ENCODE measurements around the gene BRMS1L. TPM values are rescaled to one million over a fixed set of nuclear protein-coding genes. Genes with fewer than 3 reads are reported as not detected.
A peak's percentile ranks its signal among the peaks of the same experiment; 100 is the strongest.

The BRMS1L gene
- total and polyA plus RNA-seq, 9 of the 15 experiments (the other 6 are each of a cell fraction or from before 2014, with no cell fraction given): 1.2 to 4.7 (median 3.3) TPM

DNA sequence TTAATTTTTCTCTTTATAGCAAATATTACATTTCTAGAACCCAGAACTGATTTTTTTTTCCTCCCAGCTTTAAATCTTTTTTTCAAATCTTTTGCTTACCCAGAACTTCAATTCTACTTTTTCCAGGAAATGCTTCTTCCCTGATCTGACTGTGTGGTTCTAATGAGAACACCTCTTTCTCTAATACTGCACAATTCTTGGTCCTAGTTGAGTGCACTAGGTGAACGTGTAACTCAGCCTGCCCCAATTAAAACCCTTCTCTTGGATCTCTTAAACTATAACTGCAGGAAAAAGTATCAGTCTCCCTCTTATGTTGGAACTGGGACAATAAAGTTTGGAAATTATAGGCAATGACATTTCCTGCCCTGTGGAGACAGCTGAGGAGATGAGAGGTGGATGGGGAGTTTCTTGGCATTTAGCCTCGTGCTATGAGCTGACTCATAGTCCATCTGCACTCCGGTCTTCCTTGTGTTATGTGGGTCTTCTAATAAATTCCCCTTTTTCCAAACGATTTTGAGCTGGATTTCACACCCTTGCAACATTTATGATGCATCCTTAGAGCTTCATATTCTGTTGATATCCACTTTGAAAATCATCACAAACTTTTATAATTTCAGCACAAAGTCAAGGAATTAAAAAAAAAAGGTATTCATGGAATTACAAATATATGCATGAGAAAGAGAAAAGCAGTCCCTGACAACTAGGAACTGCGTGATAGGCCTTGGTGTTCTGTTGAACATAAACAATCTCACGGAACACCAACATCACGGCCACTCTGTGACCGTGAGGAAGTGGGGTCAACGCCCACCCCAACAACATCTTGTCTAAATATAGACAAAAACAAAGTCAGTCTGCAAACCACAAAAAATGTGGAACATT is 52.4 kb downstream of the BRMS1L start:
- H3K27ac ChIP-seq (ENCODE audit: extremely low read depth, low read depth, low read length): no peak overlapping the region
- no TSS peak for BruUV-seq (replicated peaks)
- ChIA-PET CTCF (ENCODE audit: low intra/inter-chr PET ratio) (no interaction called here), POLR2A (interaction anchor here (1.4 kb wide), 1 partner anchor 17 kb away, joined by 3 read pairs; no protein-coding TSS in a partner anchor)
- intact Hi-C loops (cut with micrococcal nuclease) (loop anchor here (2.0 kb wide), 1 partner anchor 190 kb away; no protein-coding TSS in a partner anchor), in situ Hi-C loops (cut with MboI) (no loop called here)
- DNase-seq (ENCODE audit: extremely low read depth in 1 of 4, low spot score in 3 of 4) (peak in 1 of 4 experiments; percentile 28), FAIRE-seq (peak; percentile 29), ATAC-seq (peak; percentile 50; the same call in 1 of the 3 replicates)
- WGBS (ENCODE audit: insufficient coverage, low coverage, missing lambda C conversion rate): 12% methylated on average over 9 of the region's 9 CpGs
- no peak overlapping the region for H3K9ac ChIP-seq (ENCODE audit: insufficient read depth in 1 of 2, low read depth in 2 of 2, low read length in 2 of 2)
- no peaks in the 10 kb centered on the region for H3K36me3 ChIP-seq (ENCODE audit: control insufficient read depth, insufficient read depth, low read length)
- no peaks in the 10 kb centered on the region for H3K79me2 ChIP-seq (ENCODE audit: control insufficient read depth, insufficient read depth, low read length)
- no peak overlapping the region; the same call in 1 of the 2 replicates for H3K4me2 ChIP-seq (ENCODE audit: insufficient read depth, low read length)
- no peaks in the 10 kb centered on the region for H4K20me1 ChIP-seq (replicated peaks; ENCODE audit: control insufficient read depth, insufficient read depth, low read length)
- no peaks in the 10 kb centered on the region for H3K9me3 ChIP-seq (replicated peaks; ENCODE audit: control insufficient read depth, insufficient read depth, low read depth, low read length)
- peak overlapping the region; percentile 45; the same call in 1 of the 2 replicates for H2AFZ ChIP-seq (ENCODE audit: low read depth, low read length)
- H3K9me1 ChIP-seq (ENCODE audit: control insufficient read depth, insufficient read depth, low read length): no peaks in the 10 kb centered on the region
- H3K4me3 ChIP-seq: no peak overlapping the region
- H3K27me3 ChIP-seq (ENCODE audit: control insufficient read depth in 2 of 2, insufficient read depth in 2 of 2, low read length in 2 of 2): no peaks in the 10 kb centered on the region
- TF ChIP-seq KDM4B (IDR thresholded peaks at IDR 0.05; ENCODE audit: borderline replicate concordance in 2 of 2, low read depth in 1 of 2) (no peak), SLC30A9 (CRISPR knock-in tag; IDR thresholded peaks at IDR 0.05) (no peak), TRIM24 (IDR thresholded peaks at IDR 0.05) (no peak)
- TF ChIP-seq, protein P1, sequence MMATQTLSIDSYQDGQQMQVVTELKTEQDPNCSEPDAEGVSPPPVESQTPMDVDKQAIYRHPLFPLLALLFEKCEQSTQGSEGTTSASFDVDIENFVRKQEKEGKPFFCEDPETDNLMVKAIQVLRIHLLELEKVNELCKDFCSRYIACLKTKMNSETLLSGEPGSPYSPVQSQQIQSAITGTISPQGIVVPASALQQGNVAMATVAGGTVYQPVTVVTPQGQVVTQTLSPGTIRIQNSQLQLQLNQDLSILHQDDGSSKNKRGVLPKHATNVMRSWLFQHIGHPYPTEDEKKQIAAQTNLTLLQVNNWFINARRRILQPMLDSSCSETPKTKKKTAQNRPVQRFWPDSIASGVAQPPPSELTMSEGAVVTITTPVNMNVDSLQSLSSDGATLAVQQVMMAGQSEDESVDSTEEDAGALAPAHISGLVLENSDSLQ (IDR thresholded peaks at IDR 0.05): no peak
- TF ChIP-seq, protein P2, sequence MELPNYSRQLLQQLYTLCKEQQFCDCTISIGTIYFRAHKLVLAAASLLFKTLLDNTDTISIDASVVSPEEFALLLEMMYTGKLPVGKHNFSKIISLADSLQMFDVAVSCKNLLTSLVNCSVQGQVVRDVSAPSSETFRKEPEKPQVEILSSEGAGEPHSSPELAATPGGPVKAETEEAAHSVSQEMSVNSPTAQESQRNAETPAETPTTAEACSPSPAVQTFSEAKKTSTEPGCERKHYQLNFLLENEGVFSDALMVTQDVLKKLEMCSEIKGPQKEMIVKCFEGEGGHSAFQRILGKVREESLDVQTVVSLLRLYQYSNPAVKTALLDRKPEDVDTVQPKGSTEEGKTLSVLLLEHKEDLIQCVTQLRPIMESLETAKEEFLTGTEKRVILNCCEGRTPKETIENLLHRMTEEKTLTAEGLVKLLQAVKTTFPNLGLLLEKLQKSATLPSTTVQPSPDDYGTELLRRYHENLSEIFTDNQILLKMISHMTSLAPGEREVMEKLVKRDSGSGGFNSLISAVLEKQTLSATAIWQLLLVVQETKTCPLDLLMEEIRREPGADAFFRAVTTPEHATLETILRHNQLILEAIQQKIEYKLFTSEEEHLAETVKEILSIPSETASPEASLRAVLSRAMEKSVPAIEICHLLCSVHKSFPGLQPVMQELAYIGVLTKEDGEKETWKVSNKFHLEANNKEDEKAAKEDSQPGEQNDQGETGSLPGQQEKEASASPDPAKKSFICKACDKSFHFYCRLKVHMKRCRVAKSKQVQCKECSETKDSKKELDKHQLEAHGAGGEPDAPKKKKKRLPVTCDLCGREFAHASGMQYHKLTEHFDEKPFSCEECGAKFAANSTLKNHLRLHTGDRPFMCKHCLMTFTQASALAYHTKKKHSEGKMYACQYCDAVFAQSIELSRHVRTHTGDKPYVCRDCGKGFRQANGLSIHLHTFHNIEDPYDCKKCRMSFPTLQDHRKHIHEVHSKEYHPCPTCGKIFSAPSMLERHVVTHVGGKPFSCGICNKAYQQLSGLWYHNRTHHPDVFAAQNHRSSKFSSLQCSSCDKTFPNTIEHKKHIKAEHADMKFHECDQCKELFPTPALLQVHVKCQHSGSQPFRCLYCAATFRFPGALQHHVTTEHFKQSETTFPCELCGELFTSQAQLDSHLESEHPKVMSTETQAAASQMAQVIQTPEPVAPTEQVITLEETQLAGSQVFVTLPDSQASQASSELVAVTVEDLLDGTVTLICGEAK (IDR thresholded peaks at IDR 0.05): peak; percentile 84
- TF ChIP-seq, protein P2 (CRISPR knock-in tag; IDR thresholded peaks at IDR 0.05): no peak
- peaks cover 0 to 9% of the 10 kb centered on the region in 2 experiments; a peak in 2 of 5 replicates for H3K4me1 ChIP-seq (replicated peaks in 1 of 2; ENCODE audit: control insufficient read depth in 2 of 2, insufficient read depth in 2 of 2, low read length in 2 of 2)

Data from K562 (cell line).